NCI-H128 (cell line): ENCODE results near the gene PGAP3.
"Not testable (repeated sequence)": the region's sequence is repeated elsewhere in the genome, so short reads cannot be mapped to it uniquely, and the experiment has no call there.

Experiments
- DNase-seq: peaks from one replicate; lab custom pipeline; 2025; ENCODE audit not compliant: unreplicated experiment; lab: John Stamatoyannopoulos, UW

PGAP3 gene, protein sequence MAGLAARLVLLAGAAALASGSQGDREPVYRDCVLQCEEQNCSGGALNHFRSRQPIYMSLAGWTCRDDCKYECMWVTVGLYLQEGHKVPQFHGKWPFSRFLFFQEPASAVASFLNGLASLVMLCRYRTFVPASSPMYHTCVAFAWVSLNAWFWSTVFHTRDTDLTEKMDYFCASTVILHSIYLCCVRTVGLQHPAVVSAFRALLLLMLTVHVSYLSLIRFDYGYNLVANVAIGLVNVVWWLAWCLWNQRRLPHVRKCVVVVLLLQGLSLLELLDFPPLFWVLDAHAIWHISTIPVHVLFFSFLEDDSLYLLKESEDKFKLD

DNA sequence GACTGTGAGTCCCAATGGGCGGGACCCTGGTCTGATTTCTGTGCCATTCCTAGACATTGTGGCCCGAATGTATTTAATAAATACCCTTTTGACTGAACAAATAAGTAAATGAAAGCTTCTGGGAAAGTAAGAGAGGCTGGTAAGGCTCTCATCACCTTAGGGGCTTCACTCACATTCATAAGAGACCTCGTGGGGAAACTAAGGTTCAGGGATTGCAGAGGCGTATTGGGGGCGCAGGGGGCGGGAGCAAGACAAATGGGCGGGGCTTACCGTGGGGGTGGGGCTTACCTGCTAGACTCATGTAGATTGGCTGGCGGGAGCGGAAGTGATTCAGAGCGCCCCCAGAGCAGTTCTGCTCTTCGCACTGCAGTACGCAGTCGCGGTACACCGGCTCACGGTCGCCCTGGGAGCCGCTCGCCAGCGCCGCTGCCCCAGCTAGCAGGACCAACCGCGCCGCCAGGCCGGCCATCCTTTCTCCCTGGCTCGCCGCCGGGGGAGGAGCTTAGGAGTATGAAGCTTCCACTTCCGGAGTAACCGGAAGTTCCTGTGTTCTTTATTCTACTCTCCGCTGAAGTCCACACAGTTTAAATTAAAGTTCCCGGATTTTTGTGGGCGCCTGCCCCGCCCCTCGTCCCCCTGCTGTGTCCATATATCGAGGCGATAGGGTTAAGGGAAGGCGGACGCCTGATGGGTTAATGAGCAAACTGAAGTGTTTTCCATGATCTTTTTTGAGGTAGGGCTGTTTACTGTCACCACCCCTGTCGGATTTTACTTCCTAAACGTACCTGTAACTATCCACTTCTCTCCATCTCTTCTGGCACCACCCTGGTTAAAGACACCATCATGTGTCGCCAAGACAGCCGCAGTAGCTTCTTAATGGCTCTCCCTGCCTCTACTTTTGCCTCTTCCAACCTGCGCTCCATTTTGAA, at the start of gene PGAP3:
TSS of gene PGAP3 (minus strand) at position 512 of the 929 bp plus-strand sequence. CDS start at position 469, 43 bp downstream.
- DNase-seq: peak; percentile 63

DNA sequence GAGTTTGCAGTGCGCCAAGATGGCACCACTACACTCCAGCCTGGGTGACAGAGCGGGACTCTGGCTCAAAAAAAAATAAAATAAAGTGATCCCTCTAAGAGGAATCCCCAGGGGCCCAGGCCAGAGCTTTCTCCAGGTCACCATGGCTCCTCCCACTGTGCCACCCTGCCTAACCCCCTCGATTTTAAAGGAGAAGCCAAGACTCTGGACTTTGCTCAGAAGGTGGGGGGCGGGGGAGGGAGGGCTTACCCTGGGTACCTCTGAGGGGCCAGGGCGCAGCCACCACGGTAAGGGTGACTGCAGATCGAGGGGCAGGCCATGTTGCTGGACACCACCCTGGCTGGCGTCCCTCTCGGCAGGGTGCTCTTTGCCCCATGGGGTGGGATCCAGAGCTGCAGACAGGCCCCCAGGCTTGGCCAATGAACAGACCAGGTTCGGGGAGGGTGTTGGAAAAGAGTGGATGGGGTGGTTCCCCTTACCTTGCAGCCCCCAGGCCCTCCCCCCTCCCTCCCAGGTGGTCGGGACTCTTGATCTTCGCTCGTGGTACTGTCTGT, 49.4 kb upstream of the PGAP3 start:
- no peak for DNase-seq

DNA sequence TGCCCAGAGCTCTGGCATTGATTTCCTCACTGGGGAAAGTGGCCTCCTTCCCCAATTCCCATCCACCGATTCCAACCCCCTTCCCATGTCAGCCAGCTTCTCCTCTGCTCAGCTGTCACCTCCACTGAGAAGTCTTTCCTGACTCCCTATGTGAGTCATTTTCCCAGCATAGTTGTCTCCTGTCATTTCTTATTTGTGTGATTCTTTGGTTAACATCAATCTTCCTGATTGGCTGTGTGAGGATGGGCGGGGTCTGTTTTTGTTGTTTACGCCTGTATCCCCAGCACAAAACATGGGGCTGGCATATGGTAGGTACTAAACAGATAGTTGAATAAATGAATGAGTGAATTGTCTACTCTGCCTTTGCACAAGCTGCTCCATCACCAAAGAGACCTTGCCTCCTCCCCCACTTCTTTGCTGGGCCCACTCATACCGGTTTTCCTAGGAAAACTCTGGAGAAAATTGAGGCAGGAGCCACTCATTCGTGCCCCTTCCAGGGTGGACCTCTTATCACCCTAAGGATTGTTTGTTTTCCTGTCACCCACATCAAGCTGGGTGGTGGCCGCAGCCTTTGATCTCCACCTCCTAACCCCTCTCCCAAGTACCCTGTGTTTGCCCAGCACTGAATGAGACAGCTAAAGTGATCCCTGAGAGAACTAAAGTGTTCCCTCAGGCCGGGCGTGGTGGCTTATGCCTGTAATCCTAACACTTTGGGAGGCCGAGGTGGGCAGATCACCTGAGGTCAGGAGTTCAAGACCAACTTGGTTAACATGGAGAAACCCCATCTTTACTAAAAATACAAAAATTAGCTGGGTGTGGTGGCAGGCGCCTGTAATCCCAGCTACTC, 48.7 kb upstream of the PGAP3 start:
- no peak for DNase-seq

DNA sequence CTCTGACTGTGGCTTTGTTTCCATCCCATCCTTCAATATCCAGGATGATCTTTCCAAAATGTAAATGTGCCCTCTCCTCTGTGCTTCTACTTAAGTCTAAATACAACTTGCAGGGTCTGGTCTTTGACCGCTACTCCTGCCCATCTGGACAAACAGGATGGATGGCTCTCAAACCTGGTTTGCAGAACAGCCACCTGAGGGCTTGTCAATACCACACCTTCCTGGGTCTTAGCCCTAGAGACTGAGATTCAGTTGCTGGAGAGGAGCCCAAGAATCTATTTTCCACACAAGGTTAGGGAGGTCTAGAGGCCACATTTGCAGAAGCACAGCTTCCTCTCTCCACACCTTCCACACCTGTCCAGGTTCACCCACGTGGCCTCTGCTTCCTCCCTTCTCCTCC, 48.0 kb upstream of the PGAP3 start:
- DNase-seq: no peak

DNA sequence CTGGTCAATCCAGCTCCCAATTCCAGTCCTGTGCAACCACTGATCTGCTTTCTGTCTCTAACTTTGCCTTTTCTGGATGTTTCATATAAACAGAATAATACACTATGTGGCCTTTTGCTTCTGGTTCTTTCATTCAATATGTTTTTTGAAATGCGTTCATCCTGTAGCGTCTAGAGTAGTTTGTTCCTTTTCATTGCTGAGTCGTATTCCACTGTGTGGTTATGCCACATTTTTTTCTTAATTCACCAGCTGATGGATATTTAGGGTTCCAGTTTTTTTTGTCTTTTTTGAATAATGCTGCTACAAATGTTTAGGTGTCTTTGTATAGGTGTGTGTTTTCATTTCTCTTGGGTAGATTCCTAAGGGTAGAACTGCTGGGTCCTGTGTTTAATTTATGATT, 44.7 kb upstream of the PGAP3 start:
- DNase-seq: no peak

DNA sequence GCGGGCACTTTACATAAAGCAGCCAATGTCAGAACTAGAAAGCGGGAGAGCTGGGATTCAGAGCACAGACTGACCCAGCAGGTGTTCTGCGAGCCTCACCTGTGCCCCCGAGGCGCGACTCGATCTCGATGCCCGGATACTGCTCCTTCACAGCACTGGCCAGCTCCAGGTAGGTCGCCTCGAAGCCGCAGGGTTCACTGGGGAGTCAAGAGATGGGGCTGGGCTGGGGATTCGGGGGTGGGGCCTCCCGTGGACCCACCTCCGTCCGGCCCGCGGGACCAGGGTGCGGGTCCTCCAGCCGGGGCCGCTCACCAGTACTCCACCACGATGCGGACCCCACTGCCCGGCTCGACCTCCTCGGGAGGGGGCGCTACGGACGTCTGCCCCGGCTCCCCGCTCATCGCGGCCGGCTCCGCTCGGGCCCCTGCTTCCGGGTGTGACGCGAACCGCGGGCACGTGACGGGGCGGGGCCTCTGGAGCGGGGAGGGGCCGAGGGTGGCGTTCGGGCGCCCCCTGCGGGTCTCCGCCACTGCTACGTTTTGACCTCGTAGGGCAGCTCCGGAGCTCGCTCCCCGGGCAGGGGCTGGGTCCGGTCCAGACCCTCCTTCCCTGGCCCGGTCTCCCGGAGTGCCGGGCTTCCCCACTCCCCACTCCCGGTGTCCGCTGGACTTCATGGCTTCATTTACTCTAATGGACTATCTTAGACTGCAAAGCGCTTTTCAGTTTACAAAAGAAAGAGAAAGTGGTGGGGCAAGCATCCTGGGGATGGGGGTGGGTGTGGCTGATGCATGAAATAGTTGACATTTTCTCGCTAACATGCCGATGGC, 42.5 kb upstream of the PGAP3 start, which contains the start of gene MIEN1:
TSS of gene MIEN1 (minus strand) at position 438 of the 827 bp plus-strand sequence. CDS start at position 401, 37 bp downstream.
- peak; percentile 57 for DNase-seq

DNA sequence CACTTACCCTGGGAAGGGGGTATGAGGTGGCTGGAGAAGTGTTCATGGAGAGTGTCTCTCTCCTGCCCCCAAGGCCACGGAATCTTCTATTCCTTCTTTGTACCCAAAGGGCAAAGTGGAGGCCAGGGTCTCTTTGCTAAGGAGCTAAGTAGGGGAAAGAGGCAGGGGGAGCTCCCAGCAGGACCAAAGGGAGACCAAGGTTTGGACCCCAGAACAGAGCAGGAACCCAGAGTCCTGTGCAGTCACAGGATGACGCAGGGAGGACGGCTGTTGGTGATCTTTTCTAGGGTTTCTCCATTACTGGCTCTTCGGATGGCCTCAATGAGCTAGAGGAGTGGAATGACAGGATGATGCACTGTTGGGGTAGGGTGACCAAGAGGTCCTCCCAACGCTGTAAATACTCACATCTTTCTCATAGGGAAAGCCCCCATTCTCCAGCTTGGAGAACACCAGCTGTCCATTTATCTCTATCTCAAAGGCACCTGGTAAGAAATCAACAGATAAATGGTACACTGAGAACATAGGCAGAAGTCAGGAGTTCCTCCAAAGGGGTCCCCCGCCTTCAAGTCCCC, 41.5 kb upstream of the PGAP3 start:
- no peak for DNase-seq

DNA sequence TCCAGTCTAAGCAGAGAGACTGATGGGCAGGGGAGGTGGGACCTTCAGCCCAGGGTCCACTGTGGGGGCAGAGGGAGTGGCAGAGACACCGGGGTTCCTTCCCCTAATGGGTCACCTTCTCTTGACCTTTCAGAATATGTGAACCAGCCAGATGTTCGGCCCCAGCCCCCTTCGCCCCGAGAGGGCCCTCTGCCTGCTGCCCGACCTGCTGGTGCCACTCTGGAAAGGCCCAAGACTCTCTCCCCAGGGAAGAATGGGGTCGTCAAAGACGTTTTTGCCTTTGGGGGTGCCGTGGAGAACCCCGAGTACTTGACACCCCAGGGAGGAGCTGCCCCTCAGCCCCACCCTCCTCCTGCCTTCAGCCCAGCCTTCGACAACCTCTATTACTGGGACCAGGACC, 39.7 kb upstream of the PGAP3 start:
- no peak for DNase-seq

DNA sequence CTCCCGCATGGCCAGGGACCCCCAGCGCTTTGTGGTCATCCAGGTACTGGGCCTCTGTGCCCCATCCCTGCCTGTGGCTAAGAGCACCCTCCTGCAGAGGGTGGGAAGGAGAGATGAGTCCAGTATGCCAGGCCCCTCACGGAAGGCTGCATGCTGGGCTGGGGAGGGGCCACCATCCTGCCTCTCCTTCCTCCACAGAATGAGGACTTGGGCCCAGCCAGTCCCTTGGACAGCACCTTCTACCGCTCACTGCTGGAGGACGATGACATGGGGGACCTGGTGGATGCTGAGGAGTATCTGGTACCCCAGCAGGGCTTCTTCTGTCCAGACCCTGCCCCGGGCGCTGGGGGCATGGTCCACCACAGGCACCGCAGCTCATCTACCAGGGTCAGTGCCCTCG, 38.8 kb upstream of the PGAP3 start:
- no peak for DNase-seq

DNA sequence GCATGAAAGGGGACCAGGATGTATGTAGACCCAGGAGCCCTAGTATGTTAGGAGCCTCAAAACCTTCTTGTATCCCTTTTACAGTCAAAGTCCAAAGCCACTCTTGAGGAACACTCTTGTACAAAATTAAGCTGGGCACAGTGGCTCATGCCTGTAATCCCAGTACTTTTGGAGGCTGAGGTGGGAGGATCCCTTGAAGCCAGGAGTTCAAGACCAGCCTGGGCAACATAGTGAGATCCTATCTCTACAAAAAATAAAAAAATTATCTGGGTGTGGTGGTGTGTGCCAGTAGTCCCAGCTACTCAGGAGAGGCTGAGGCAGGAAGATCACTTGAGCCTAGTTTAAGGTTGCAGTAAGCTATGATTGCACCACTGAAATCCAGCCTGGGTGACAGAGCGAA, 38.1 kb upstream of the PGAP3 start:
- not testable (repeated sequence) for DNase-seq

DNA sequence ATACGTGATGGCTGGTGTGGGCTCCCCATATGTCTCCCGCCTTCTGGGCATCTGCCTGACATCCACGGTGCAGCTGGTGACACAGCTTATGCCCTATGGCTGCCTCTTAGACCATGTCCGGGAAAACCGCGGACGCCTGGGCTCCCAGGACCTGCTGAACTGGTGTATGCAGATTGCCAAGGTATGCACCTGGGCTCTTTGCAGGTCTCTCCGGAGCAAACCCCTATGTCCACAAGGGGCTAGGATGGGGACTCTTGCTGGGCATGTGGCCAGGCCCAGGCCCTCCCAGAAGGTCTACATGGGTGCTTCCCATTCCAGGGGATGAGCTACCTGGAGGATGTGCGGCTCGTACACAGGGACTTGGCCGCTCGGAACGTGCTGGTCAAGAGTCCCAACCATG, 36.9 kb upstream of the PGAP3 start:
- no peak for DNase-seq

DNA sequence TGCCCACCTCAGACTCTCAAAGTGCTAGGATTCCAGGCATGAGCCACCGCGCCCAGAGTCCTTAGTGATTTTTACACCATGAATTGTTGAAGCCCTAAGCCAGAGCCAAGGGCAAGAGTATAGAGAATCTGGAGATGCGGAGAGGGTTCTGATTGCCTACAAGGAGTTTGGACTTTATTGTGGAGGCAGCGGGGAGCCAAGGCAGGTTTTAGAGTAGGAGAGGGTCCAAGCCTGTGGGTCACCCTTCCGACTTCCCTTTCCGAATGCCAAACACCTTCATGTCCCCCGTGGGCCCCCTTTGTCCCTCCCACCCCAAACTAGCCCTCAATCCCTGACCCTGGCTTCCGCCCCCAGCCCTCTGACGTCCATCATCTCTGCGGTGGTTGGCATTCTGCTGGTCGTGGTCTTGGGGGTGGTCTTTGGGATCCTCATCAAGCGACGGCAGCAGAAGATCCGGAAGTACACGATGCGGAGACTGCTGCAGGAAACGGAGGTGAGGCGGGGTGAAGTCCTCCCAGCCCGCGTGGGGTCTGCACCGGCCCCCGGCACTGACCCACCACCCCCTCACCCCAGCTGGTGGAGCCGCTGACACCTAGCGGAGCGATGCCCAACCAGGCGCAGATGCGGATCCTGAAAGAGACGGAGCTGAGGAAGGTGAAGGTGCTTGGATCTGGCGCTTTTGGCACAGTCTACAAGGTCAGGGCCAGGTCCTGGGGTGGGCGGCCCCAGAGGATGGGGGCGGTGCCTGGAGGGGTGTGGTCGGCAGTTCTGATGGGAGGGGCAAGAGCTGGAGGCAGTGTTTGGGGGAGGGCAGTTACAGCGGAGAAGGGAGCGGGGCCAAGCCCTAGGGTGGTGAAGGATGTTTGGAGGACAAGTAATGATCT, 35.4 kb upstream of the PGAP3 start:
- DNase-seq: no peak

DNA sequence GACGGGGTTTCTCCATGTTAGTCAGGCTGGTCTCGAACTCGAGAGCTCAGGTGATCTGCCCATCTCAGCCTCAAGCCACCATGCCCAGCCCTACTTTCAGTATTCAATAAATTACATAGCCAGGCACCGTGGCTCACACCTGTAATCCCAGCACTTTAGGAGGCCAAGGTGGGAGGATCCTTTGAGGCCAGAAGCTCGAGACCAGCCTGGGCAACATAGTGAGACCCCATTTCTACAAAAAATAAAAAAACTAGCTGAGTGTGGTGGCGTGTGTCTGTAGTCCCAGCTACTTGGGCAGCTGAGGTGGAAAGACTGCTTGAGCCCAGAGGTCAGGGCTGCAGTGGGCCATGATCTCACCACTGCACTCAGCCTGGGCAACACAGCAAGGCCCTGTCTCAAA, 34.2 kb upstream of the PGAP3 start:
- DNase-seq: no peak

DNA sequence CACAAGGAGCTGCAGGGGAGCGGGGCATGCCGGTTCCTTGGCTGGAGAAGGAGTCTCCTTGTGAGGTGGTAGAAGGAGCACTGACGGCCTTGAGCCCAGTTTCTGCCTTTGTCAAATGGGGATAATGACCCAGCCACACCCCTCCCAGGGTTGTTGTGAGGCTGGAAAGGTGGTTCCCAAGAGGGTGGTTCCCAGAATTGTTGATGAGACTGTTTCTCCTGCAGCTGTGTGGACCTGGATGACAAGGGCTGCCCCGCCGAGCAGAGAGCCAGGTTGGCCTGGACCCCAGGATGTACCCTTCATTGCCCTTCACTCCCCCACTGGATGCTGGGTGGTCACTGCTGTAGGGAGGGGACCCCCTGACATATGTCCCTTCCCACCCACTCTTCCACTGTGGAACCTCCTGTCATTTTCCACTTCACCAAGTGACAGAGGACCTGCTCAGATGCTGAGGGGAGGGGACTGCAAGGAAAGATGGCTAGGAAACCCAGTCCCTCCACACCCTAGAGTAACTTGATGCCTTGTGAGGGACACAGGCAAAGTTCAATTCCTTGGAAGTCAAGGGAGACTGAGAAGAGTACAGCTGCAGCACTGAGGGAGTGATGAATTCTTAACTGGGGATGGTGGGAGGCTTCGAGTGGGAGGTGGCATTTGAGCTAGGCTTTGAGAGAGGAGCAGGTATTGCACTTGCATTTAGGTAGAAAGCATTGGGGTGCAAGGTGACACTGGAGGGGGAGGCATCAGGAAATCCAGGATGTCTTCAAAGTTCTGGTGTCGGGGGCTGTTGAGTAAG, 31.9 kb upstream of the PGAP3 start:
- DNase-seq: no peak

DNA sequence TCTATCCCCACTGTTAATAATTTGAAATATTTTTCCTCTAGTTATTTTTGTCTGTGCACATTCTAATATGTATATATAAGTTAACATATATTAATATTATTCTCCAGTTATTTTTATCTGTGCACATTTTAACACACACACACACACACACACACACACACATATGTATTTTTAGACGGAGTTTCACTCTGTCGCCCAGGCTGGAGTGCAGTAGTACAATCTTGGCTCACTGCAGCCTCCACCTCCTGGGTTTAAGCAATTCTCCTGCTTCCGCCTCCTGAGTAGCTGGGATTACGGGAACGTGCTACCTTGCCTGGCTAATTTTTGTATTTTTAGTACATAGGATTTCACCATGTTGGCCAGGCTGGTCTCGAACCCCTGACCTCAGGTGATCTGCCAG, 29.8 kb upstream of the PGAP3 start:
- no peak for DNase-seq

DNA sequence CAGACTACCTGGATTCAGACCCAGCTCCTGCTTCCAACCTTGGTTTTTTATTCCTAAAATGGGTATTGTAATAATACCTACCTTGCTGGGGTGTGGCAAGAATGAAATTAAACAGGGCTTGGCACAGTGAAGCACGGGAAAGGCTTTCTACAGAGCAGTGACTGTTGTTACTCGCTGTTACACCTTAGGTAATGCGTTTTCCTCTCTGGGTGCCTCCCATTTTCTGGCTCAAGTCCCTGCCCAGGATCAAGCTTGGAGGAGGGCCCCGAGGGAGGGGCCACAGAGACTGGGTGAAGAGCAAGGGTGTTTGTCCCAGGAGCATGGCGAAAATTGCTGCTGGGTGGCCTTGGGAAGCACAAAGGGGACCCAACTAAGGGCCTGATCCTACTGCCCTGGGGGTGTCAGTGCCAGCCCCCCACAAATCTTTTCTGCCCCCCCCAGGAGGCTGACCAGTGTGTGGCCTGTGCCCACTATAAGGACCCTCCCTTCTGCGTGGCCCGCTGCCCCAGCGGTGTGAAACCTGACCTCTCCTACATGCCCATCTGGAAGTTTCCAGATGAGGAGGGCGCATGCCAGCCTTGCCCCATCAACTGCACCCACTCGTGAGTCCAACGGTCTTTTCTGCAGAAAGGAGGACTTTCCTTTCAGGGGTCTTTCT, 29.2 kb upstream of the PGAP3 start:
- DNase-seq: no peak

DNA sequence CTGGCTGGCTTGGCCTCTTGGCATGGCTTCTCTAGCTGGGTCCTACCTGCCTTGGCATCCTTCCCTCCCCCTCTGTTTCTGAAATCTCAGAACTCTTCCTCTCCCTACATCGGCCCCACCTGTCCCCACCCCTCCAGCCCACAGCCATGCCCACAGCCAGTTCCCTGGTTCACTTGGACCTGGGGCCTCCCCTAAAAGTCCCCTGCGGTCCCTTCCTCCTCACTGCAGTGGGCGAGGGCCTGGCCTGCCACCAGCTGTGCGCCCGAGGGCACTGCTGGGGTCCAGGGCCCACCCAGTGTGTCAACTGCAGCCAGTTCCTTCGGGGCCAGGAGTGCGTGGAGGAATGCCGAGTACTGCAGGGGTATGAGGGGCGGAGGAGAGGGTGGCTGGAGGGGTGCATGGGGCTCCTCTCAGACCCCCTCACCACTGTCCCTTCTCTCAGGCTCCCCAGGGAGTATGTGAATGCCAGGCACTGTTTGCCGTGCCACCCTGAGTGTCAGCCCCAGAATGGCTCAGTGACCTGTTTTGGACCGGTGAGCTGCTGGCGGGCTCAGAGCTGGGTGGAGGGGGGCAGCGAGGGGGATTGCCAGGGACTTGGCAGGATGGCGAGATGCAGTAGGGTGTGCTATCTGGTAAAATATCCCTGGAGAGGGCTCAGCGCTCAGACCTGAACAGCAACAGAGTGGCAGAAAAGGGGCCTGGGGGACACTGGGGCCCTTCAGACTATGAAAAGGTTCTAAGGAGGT, 28.4 kb upstream of the PGAP3 start:
- DNase-seq: no peak
